ENCODE data around the gene TNNI2.

Gene TNNI2

DNA sequence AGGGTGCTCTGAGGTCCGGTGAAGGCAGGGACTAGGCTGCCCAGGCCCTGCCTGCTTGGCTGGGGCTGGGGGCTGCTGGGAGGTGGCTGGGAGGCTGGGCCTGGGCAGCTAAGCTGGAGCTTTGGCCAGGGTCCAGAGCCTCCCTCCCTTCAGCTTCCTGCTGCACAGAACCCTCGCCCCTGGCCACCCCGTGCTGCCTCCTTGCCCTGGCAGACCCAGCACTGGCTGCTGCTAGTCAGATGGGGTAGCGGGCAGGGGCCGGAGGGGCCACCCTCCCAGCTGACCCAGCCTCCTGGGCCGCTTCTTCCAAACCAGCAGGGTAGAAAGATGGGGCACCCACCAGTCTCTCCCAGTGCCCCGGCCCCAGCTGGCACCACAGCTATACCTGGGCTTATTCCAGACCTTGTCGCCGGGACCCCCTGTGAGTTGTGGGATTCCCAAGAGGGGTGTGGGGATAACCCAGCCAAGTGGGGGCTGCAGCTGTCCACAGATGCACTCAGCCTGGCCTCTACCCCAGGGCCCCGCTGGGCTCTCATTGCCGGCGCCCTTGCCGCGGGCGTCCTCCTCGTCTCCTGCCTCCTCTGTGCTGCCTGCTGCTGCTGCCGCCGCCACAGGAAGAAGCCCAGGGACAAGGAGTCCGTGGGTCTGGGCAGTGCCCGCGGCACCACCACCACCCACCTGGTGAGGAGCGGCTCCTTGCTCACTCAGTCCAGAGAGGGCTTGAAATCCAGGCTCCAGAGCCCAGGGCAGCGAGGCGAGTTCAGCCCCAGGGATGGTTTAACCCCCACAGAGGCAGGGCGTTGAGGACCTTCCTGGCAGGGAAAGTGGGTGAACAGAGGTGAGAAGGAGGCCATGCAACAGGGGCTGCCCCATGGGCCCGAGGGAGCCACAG lies 3.8 kb upstream of the TNNI2 start, which contains the start of gene SYT8:
Gene SYT8 (plus strand): TSS at position 212 of the 892 bp plus-strand sequence. CDS start 116 bp downstream, at position 328.
- DNase-seq = no peak

DNA sequence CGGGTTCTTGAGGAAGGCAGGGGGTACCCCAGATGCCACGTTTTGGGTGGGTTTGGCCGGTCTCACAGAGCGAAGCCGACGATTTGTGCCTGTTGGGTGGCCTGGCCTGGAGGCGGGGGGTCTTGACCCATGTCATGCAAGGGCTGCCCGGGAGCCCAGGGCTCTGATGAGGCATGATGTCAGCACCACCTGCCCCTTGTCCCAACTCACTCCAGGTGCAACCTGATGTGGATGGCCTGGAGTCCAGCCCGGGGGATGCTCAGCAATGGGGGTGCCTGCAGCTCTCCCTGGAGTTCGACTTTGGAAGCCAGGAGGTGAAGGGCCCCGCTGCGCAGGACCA lies 3.1 kb upstream of the TNNI2 start:
- no peak for DNase-seq

- DNase-seq = no peak
These were observed 2.5 kb upstream of the TNNI2 start for GRCh38 chr11:1836011-1836945.

DNA sequence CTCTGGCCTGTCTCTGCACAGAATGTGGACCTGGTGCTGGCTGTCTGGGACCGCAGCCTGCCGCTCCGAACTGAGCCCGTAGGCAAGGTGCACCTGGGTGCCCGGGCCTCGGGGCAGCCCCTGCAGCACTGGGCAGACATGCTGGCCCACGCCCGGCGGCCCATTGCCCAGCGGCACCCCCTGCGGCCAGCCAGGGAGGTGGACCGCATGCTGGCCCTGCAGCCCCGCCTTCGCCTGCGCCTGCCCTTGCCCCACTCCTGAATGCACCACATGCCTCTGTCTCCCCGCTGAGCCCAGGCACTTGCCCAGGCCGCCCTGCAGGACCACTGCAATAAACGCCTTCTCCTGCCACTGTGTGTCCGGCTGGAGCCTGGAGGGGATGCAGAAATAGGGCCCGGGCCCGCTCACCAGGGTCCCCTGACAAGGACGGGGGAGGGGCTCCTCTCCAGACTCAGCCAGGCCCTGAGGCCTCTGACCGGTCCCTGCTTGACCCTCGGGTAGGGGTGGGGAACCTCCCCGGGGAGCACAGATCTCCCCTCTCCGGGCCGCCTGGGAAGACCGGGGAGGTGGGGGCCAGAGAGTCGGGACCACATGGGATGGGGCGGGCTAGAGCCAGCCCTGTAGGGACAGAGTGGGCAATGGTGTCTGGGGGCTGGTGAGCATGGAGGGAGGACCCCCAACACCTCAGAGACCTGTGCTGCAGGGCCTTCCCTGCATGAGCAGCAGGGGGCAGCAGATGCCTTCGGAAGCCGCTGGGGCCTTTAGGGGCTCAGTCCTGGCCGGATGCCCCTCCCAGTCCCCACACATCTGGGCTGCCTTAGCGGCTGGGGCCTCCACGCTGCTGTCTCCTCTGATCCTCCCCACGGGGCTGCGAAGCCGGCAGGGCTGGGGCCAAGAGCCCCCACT lies 1.4 kb upstream of the TNNI2 start:
- peak; percentile 90 for DNase-seq

DNA sequence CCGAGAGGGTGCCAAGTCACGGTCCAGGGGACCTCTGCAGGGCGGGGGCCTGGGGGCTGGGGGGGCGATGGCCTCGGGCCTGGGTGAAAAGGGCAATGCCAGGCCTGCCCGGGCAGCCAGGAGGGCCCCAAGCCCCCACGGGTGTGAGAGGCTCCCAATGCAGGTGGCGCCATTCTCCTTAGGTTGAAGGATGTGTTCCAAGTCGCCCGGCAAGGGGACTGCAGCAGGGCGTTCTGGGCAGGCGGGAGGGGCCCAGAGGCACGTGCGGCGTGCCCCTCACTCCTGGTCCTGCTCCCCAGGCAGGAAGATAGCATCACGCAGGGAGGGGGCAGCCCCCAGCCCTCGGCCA lies 730 bp upstream of the TNNI2 start:
- DNase-seq = no peak

DNA sequence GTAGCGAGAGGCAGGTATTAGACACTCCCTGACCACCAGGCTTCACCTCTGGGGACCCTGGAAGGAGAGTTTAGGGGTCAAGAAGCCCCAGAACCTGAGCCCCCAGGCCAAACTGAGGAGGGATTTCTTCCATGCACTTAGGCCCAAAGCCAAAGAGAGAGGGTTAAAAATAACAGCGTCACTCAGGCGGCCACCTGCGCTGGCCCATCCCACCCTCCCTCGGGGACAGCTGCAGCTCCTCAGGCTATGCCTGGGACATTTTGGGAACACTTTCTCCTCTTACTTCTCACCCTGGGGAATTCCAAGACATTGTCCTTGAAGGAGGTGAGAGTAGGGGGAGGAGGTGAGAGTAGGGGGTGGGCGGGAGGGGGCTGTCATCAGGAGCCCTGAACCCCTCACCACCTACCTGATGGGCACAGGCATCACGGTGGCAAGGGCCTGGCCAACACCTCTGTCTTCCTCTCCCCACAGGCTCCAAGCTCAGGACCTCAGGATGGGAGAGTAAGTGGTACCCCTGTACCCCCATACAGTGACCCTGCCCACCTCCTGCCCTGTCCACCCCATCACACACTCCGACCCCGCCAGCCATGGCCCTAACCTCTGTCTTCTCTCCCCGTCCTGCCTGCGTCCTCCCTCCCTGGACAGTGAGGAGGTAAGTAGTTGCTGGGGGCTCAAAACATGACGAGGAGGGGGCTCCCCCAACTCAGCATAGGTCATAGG lies 583 bp downstream of the TNNI2 start:
- DNase-seq = no peak

DNA sequence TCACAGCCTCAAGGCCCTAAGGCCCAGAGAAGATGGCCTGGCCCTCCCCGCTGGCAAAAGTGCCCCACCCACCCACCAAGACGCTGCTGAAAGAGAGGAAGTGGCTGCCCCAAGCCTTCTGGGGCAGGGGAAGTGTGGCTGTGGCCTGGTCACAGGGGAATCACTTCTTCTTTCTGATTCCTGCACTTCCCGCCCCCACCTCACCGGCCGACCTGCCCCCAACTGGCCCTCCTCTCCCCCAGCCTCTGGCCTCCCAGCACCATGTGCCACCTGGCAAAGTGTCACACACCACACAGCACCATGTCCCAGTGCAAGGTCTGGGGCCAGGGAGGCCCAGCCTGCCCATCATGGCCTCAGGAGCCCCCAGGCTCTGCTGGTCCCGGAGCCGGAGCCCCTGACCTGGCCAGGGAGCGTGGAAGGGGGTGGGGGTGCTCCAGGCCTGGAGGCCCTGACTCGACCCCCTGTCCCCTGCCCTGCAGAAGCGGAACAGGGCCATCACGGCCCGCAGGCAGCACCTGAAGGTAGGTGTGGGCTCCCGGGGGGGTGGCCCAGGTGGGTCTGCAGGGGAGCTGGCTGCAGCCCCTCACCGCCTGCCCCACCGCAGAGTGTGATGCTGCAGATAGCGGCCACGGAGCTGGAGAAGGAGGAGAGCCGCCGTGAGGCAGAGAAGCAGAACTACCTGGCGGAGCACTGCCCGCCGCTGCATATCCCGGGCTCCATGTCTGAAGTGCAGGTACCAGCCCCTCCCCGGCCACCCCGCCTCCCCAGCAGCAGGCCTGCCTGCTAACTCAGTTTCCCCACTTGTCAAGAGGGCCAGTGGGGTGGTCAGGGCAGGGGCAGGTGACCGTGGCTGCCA lies 1.4 kb downstream of the TNNI2 start:
- DNase-seq = no peak

DNA sequence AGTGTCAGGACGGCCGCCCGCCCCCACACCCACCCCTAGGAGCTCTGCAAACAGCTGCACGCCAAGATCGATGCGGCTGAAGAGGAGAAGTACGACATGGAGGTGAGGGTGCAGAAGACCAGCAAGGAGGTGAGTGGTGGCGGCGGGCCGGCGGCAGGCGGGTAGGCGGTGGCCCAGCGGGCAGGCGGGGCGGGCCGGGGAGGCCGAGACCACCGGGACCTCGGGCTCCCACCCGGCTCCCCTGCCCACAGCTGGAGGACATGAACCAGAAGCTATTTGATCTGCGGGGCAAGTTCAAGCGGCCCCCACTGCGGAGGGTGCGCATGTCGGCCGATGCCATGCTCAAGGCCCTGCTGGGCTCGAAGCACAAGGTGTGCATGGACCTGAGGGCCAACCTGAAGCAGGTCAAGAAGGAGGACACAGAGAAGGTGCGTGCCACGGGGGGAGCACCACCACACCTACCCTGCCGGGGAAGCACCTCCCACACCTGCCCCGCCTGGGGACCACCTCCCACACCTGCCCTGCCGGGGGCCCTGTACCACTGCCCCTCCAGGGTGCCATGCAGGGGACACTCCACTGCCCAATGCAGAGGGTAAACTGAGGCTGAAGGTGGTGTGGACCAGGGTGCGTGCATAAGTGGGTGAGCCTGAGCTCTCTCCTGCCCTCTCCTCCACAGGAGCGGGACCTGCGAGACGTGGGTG lies 2.1 kb downstream of the TNNI2 start:
- no peak for DNase-seq

DNA sequence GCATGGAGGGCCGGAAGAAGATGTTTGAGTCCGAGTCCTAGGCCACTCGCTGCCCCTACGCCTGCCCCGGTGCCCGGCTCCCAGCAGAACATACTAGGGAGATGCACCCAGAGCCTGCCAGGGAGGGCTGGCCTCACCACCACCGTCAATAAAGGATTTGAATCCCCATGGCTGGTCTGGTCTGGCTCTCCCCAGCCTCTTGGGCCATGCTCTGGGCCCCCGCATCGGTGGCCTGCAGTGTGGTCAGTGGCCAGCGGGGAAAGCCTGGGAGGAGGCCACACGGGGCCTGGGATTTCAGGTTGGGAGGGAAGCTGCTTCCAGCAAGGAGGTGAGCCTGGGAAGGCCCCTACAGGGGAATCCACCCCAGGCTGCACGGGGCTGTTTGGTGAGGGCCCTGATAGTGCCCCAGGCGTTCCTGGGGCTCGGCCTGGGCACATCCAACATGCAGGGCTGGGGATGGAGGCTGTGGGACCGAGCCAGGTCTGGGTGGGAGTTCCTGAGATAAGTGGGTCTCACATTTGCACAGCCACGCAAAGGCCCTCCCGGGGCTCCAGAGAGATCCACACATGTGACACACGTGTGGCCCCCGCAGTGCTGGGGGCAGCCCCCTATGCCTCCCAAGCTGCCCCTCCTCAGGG lies 2.8 kb downstream of the TNNI2 start:
- no peak for DNase-seq

DNA sequence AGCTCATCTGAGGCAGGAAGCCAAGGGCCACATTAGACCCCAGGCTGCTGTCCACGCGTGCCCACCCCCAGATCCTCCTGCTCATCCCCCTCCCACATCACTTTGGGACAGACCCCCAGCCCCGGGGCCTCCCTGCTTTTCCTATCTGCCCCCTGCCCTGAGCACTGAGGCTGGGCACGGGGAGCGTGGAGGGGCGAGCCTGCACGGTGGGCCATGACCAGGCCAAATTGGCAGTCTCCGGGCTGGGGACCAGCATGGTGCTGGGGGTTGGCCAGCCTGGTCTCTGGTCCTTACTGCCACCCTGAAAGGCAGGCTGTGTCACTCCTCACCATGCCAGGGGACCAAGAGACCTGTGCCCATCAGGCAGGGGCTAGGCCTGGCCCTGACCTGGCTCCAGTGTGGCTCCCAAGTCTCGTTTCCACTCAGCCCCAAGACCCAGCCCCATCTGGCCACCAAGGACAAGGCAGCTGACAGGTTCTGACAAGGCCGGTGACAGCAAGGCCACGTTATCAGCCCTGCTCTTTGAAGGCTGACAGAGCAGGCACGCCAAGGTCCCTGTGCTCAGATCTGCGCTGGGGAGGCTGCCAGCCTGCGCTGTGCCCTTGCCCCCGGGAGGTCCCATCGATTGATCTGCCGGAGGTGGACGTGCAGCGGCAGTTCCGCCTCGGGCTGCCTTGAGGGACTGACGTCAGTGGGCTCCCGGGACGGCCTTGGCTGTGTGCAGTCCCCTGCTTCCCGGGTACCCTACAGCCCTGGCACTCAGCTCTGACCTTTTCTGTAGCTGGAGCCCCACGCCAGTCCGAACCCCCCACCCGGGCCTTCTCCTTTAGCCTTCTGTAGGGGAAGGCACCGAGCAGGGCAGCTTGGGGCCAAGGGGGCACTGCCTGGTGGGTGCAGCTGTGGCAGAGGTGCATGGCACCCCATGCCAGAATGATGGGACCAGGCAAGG lies 3.6 kb downstream of the TNNI2 start:
- no peak for DNase-seq

DNA sequence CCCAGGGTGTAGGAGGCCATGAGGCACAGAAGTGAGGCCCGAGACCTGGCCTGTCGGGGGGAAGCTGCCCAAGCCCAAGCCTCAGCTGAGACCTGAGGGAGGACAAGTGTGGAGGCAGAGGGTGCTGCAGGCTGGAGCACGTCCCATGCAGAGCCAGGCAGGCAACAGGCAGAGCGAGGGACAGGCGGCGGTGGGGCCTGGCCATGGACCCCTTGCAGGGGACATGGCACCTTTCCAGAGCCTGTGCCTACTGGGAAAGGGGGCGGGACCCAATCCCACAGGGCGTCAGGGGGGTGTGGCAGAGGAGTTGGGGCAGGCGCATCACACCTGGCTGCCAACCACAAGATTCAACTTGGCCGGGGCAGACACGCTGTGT lies 4.3 kb downstream of the TNNI2 start:
- no peak for DNase-seq

DNA sequence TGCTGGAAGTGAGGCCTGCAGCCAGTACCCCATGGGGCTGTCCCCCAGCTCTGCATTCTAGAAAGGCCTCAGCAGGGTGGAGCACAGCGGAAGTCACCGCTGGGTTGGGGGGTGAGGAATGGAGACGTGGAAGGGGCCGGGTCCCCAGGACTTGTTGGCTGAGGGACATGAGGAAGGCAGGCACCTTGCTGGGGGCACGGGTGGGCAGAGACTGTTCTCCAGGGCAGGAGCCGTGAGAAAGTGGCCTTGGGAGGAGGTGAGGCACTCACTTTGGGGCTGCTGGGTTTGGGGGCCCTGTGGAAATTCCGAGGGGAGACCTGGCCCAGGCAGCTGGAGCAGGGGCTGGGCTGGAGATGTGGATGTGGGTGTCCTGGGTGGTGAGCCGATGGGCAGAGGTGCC lies 5.0 kb downstream of the TNNI2 start:
- no peak for DNase-seq

GRCh38 chr11:1844221-1845094 lies 5.7 kb downstream of the TNNI2 start:
- peak; percentile 67 for DNase-seq

DNA sequence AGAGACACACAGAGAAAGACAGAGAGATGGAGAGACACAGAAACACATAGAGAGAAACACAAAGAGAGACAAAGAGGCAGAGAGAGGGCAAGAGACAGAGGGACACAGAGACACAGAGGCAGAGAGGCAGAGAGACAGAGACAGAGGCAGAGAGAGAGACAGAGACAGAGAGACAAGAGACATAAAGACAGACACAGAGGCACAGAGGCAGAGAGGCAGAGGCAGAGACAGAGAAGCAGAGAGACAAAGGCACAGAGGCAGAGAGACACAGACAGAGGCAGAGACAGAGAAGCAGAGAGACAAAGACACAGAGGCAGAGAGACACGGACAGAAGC lies 6.3 kb downstream of the TNNI2 start:
- no peak for DNase-seq

GRCh38 chr11:1845561-1846452 lies 7.0 kb downstream of the TNNI2 start:
- peak; percentile 37 for DNase-seq

GRCh38 chr11:1846453-1846932 lies 7.7 kb downstream of the TNNI2 start:
- no peak for DNase-seq
